ENCODE data around the gene CHIC1.
"Not testable (repeated sequence)": the region's sequence is repeated elsewhere in the genome, so short reads cannot be mapped to it uniquely, and the experiment has no call there.

DNA sequence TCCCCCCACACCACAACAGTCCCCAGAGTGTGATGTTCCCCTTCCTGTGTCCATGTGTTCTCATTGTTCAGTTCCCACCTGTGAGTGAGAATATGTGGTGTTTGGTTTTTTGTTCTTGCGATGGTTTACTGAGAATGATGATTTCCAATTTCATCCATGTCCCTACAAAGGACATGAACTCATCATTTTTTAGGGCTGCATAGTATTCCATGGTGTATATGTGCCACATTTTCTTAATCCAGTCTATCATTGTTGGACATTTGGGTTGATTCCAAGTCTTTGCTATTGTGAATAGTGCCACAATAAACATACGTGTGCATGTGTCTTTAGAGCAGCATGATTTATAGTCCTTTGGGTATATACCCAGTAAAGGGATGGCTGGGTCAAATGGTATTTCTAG lies 78.7 kb downstream of the CHIC1 start:
- not testable (repeated sequence) for TF ChIP-seq POLR2A, POLR2AphosphoS5 (IDR thresholded peaks at IDR 0.05)
- TF ChIP-seq, protein P1, sequence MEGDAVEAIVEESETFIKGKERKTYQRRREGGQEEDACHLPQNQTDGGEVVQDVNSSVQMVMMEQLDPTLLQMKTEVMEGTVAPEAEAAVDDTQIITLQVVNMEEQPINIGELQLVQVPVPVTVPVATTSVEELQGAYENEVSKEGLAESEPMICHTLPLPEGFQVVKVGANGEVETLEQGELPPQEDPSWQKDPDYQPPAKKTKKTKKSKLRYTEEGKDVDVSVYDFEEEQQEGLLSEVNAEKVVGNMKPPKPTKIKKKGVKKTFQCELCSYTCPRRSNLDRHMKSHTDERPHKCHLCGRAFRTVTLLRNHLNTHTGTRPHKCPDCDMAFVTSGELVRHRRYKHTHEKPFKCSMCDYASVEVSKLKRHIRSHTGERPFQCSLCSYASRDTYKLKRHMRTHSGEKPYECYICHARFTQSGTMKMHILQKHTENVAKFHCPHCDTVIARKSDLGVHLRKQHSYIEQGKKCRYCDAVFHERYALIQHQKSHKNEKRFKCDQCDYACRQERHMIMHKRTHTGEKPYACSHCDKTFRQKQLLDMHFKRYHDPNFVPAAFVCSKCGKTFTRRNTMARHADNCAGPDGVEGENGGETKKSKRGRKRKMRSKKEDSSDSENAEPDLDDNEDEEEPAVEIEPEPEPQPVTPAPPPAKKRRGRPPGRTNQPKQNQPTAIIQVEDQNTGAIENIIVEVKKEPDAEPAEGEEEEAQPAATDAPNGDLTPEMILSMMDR (IDR thresholded peaks at IDR 0.05): not testable (repeated sequence)

Data from prostate gland (tissue), 2 donors.